Stimulated activated CD4-positive, alpha-beta T cell treated with anti-CD3 and anti-CD28 coated beads, Interleukin-2, amount 100 ng/mL, for 48 hours (primary cell): ENCODE measurements around the gene STAP2.
A peak's percentile ranks its signal among the peaks of the same experiment; 100 is the strongest.

Source experiments
- DNase-seq, 2 donors: peaks; one replicate each; pipeline ENCODE4 v3.0.0-alpha.2; 2020

The STAP2 gene

GRCh38 chr19:4326837-4327251, 11.8 kb downstream of the STAP2 start:
- no peak for DNase-seq

GRCh38 chr19:4326215-4326836, 12.3 kb downstream of the STAP2 start:
- no peak for DNase-seq

DNA sequence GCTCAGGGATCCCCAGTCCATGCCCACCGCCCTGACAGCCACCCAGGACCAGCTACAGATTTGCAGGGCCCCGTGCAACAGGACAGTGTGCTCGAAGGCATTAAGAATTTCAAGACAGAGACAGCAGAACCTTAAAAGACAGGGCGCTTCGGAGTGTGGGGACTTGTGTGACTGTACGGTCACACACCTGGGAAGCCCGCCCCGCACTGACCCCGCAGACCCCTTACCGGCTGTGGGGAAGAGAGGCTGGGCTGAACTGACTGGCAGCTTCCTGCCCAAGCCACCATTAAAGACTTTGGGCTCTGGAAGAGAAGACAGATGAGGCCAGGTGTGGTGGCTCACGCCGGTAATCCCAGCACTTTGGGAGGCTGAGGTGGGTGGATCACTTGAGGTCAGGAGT, 14.4 kb downstream of the STAP2 start:
- no peak for DNase-seq

DNA sequence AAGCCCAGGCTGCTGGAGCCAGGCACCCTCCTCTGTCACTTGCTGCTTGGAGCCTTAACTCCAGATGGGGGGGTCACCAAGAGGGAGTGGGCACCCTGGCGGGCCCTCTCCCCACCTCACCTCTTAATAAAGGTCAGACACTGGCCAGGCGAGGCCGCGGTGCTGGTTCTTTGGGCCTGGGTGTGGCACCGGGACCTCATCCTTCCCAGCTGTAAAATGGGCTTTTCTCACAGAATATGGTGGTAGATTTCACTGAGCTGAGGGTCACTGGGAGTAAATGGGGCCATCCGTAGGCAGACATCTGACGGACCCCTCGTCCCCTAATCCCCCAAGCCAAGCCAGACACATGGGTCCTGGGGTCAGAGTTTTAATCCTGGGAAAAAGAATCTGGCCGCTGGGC, 14.9 kb downstream of the STAP2 start:
- DNase-seq = no peak

DNA sequence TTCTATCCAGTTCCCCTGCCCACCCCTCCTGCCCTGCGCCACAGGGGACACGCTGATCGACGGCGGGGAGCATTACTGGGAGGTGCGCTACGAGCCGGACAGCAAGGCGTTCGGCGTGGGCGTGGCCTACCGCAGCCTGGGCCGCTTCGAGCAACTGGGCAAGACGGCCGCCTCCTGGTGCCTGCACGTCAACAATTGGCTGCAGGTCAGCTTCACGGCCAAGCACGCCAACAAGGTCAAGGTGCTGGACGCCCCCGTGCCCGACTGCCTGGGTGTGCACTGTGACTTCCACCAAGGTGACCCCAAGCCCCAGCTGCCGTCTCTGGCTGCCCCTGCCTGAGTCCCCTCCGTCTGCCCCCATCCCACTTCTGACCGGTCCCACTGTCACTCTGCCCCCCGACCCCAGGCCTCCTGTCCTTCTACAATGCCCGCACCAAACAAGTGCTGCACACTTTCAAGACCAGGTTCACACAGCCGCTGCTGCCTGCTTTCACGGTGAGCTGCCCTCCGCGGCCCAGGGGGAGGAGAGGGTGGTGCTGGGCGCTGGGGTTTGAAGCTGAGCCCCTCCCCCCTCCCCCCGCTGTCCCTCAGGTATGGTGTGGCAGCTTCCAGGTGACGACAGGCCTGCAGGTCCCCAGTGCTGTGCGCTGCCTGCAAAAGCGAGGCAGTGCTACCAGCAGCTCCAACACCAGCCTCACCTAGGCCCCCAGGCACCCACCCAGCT, 15.5 kb downstream of the STAP2 start:
- no peak for DNase-seq

- no peak for DNase-seq
Observed at GRCh38 chr19:4320419-4320818, 18.2 kb downstream of the STAP2 start.

- no peak for DNase-seq
Observed at GRCh38 chr19:4319067-4319718, 19.4 kb downstream of the STAP2 start.

- DNase-seq = no peak
Observed at GRCh38 chr19:4318460-4318859, 20.2 kb downstream of the STAP2 start.

GRCh38 chr19:4316956-4317355, 21.7 kb downstream of the STAP2 start:
- DNase-seq = no peak

- DNase-seq = no peak
Observed at GRCh38 chr19:4313847-4314490, 24.7 kb downstream of the STAP2 start.

DNA sequence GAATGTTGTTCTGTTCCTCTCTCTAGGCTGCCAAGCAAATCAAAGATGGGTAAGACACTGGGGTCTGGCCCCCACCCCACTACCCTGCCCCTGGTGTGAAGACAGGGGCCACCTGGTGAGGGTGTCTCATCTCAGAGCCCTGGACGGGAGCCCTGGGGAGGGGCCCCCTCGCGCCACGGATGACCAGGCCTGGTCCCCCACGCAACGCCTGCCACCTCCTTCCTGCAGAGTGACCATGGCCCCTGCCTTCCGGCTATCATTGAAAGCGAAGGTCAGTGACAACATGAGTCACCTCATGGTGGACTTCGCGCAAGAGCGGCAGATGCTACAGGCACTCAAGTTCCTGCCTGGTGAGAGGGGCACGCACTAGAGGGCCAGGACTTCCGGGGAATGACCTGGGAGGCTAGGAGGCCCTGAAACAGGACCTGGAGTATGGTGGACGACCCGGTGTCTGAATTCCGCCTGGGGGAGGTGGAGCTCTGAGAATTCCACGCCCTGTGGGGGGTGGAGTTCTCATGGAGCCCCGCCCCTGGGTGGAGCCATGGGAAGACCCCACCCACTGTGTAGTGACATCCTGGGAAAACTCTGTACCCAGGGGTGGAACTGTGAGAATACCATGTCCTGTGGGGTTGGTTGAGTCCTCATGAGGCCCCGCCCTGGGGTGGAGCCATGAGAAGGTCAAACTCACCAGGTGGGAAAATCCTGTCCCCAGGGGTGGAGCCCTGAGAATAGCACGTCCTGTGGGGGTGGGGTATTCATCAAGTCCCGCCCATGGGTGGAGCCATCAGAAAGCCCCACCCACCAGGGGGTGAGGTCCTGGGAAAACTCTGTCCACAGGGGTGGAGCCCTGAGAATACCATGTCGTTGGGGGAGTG, 28.1 kb downstream of the STAP2 start:
- no peak for DNase-seq

- no peak for DNase-seq
Observed at GRCh38 chr19:4305659-4306058, 33.0 kb downstream of the STAP2 start.

- no peak for DNase-seq
Observed at GRCh38 chr19:4305257-4305612, 33.4 kb downstream of the STAP2 start.

DNA sequence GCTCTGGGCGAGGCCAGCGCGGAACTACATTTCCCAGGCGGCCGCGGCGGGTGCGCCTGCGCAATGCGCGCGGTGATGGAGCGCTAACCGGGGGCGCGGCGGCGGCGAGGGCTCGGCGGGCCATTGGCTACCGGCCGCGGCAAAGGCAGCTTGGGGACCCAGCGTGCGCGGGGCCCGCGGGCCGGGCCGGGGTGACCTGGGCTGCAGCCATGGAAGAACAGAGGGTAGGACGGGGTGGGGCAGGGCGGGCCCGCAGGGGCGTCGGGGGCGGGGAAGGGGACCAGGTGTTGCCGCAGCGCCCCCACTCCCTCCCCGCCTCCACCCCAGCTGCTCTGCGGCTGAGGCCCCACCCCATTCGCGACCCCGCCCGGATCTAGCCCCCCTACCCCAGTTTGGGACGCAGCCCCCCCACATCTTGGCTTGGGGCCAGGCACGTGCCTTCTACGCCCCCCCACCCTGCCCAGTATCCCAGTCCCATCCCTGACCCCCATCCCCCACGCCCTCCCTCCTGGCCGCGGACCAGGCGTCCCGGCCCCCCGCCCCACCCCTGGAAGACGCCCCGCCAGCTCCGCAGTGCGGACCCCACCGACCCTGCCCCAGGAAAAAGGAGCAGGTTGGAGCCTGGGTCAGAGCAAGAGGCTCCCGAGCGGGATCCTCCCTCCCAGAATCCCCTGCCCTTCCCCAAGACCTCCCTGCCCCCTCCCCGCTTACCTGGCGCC, 33.9 kb downstream of the STAP2 start, which contains the start of gene FSD1:
TSS of gene FSD1 (plus strand) at position 61 of the 719 bp plus-strand sequence. CDS start at position 210, 149 bp downstream.
- peak; percentile 72 to 83 for DNase-seq

- no peak for DNase-seq
Observed at GRCh38 chr19:4303819-4304537, 34.6 kb downstream of the STAP2 start.

DNA sequence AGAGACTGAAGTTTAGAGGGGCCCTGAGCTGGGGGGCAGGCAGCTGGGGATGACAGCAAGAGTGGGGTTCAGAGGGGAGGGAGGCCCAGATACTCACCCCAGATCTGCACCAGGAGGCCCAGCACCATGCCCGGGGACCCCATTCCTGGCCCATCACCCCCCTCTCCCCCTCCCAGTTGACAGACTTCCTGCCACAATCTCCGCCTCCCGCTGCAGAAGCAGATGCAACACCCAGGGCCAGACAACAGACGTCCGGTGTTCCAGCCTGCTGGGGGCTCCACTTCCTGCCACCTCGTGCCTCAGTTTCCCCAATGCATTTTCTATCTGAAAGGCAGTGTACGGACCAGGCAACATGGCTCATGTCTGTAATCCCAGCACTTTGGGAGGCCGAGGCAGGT, 36.4 kb downstream of the STAP2 start, which contains the start of gene TMIGD2:
TSS of gene TMIGD2 (minus strand) at position 147 of the 398 bp plus-strand sequence. CDS start at position 143, 4 bp downstream.
- no peak for DNase-seq

DNA sequence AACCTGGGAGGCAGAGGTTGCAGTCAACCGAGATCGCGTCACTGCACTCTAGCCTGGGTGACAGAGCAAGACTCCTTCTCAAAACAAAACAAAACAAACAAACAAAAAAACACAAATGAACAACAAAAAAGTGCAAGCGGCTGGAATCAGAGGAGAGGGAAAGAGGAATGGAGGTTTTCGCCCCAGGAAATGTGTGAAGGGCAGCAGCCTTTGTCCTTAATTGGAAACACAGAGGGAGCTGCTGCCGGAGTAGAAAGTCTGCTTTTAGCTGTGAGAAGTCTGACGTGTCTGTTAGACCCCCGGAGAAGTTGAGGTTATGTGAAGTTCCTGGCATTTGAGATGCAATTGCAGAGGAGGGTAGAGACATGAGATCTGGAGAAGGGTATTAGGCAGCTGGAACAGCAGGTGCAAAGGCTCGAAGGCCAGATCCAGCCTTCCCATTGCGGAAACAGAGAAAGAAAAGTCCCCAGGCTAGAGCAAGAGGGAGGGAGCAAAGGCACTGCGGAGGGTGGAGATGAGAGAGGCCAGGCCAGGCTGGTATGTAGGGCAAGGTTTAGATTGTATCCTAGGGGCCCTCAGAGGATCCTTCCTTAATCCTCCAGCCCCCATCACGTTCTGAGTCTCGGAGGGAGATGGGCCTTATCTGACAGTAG, 36.9 kb downstream of the STAP2 start:
- no peak for DNase-seq

DNA sequence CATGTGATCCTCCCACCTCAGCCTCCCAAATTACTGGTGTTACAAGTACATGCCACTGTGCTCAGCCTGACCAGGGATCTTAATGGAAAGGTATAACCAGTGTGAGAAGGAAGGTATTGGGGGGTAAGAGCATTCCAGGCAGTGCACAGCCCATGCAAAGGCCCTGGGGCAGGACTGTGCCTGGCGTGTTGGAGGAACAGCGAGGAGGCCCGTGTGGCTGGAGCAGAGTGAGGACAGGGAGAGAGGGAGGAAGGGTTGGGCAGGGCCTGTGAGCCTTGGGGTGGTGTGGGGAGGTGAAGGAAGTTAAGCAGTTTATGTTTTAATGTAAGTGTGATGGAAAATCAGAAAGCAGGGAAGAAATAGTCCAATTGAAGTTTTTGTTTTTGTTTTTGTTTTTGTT, 38.0 kb downstream of the STAP2 start:
- no peak for DNase-seq

GRCh38 chr19:4298810-4299550, 39.6 kb downstream of the STAP2 start:
- DNase-seq = no peak
